Activated CD4-positive, CD25-positive, alpha-beta regulatory T cell treated with anti-CD3 and anti-CD28 coated beads, Interleukin-2, amount 50 U/mL, for 72 hours (primary cell): ENCODE measurements around the gene ATP1B3.
"Not testable (repeated sequence)": the region's sequence is repeated elsewhere in the genome, so short reads cannot be mapped to it uniquely, and the experiment has no call there.

Experiments used
- DNase-seq: peaks from one replicate; pipeline ENCODE4 v3.0.0; 2021

ATP1B3 gene

DNA sequence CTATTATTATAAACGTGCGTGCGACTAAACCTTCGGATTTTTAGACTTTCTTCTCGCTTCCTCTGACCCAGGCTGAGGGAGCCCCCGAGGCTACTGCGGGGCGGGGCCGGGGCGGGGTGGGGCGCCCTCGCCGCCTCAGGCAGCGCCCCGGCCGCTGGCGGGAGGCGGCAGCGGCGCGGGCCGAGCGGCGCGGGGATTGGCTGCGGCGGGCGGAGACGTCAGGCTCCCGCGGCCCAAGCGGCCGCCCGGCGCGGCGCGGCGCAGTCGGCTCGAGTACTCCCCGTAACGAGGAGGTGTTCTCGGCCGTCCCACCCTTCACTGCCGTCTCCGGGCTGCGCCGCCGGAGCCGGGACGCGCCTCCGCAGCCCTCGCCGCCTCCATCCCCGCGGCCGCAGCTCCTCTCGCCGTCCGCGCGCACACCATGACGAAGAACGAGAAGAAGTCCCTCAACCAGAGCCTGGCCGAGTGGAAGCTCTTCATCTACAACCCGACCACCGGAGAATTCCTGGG lies at the start of gene ATP1B3:
Gene ATP1B3 (plus strand): TSS at position 263 of the 510 bp plus-strand sequence. CDS start 159 bp downstream, at position 422.
- DNase-seq = peak; percentile 82

GRCh38 chr3:141828487-141828886 lies 48.0 kb upstream of the ATP1B3 start:
- no peak for DNase-seq

- DNase-seq = no peak
Observed at GRCh38 chr3:141828890-141829289, 47.6 kb upstream of the ATP1B3 start.

DNA sequence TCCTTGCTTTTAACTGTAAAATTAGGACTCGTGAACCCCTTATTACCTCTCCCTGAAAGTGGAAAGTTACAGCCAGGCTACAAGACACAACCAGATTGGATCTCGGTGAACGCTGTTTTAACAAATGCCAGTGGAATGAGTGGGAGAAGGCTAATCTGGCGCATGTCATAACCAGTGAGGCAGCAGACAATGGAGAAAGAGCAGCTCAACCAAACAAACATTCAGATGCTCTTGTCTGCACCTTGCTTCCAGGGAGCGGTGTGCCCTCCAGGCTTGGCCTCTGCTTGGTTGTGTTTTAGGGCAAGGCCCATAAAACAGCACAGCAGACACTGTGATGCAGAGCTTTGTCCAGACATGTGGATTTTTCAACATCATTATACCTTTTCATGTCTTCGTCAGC lies 45.9 kb upstream of the ATP1B3 start:
- no peak for DNase-seq

DNA sequence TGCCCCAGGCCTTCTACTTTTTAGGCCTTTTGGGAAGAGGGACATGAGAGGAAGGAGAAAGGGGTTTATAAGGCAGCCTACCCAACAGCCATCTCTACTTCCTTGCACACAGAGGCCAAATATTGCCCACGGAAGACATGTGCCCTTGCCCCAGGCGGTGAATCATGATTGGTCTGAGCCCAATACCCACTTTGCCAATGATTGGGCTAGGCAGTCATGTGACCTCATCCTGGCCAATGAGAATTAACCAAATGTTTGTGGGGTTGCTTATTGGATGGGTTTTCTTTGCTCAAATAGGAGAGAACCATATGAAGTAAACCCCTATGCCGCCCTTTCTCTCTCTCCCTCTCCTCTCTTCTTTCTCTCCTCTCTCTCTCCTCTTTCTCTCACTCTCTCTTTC lies 42.2 kb upstream of the ATP1B3 start:
- DNase-seq = no peak

DNA sequence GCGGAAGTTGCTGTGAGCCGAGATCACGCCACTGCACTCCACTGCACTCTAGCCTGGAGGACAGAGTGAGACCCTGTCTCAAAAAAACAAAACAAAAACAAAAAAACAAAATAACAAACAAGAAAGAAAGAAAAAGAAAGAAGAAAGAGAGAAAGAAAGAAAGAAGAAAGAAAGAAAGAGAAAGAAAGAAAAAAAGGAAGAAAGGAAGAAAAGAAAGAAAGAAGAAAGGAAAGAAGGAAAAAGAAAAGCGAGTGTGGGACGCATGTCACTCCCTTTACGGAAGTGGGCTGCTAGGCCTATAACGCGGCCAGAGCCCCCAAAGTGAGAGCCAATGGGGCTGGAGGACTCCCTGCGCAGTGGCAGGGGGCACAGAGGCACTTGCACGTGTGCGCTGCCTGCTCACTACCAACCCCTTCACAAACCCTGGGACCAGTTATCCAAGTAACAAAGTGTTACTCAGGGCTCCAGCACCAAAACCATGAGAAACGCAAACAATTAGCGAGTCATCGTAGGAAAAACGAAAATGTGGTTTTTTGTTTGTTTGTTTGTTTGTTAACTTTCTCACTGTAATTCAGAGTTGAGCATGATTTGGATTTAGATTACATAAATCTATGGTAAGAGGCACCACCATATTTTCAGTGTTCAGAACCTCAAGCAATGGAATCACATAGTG lies 40.8 kb upstream of the ATP1B3 start:
- no peak for DNase-seq

DNA sequence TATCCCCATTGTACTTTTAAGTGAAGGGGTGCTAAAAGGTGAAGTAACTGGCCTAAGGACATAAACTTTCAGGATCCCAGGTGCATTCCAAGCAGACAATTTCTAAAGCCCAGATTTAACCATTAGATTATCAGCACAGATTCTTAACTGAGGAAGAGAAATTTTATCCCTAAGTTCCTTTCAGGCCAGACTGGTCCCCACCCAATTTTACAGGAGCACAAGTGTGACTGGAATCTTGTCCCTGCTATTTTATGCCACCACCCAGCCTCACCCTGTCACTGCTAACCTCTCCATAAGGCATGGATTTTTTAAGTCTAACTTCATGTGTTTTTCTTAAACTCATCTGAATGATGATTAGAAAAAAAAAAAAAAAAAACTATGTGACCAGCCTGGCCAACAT lies 37.1 kb upstream of the ATP1B3 start:
- DNase-seq = no peak

DNA sequence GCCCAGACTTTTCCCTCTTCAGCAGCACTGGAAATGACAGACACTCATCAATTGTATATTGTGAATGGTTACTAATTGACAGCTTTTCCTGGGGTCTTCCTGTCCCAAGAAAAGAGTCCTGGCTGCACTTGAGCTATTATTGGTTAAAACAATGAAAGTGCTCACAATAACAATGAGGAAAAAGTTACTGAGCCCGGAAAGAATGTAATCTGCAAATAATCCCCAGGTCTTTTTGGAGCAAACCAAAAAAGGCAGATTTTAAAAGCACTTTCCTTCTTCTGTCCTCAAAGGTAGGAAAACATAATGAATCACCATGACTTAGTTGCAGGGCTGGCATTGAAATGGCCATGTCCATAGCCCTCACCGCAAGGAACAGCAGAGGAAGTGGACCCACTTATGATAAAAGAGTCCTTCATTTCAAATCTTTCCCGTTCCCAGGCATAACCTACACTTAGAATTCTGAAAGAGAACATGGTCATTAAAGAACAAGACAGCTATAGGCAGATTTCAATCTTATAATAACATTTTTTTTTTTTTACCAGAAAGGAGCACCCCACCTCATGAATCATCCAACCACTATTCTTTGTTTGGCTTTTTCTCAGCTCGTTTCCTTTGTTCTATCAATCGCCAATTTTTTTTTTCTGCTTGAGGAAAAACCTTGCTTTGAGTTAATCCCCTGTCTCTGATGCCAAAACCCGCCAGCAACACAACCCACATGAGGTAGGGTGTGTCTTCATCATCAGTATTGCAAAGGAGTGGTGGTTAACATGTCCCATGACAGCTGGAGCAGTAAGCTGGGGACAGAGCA lies 35.5 kb upstream of the ATP1B3 start:
- DNase-seq = no peak

DNA sequence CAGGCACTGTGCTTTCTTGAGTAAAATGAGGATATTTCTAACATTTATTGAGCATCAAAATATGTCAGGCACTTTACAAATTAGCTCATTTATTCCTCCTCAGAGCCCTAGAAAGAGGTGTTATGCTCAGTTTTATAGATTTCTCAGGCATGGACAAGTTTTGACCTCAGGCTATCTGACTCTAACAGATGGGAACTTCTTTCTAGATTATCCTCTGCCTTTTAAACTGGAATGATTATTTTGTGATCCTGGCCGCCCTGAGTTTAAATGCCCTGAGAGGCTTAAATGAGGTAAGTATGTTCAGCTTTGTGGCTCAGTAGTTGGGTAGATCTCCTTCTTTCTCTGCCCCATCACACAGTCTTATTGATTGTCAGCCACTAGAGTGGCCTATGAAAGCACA lies 32.3 kb upstream of the ATP1B3 start:
- DNase-seq = no peak

DNA sequence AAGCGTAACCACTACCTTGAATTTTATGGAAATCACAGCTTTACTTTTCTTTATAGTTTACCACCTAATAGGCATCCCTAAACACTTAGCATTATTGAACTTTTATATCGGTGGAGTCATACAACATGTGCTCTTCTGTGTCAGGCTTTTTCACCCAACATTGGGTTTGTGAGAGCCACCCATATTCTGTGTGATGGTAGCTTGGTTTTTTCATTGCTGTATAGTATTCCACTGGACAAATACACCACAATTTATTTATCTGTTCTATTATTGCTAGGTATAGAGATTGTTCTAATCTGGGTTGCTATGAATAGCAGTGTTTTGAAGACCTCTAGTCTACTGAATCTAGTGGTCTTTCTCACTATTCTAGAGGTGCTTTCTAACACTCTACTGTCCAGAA lies 31.6 kb upstream of the ATP1B3 start:
- no peak for DNase-seq

- DNase-seq = no peak
Observed at GRCh38 chr3:141845407-141846049, 30.9 kb upstream of the ATP1B3 start.

DNA sequence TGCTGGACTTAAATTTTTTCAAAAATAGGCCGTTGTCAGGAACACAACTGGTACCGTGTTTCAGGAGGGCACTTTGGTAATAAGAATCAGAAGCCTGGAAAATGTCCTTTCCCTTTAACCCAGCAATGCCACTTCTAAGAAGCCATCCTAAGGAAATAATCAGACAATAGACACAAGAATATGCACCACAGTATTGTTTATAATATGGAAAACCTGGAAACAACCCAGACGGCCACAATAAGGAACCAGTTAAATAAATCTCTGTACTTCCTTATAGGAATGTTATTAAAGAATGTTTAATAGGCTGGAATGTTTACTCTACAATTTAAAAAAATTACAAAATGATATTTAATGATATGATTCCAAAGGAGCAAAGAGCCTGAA lies 30.4 kb upstream of the ATP1B3 start:
- no peak for DNase-seq

DNA sequence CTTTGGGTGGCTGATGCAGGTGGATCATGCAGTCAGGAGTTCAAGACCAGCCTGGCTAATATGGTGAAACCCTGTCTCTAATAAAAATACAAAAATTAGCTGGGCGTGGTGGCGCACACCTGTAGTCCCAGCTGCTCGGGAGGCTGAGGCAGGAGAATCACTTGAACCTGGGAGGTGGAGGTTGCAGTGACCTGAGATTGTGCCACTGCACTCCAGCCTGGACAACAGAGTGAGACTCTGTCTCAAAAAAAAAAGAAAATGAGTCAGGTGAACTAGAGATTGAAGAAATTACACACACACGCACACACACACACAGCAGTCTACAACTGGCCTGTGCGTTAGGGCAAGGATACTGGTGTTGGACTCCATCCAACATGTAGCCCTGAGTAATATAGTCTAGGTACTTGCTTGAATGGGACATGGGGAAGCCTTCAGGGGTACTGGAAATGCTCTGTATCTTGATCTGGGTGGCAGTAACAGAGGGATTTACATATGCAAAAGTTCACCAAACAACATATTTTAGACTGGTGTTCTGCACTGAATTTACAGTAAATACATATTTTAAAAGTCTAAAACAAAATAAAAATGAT lies 28.2 kb upstream of the ATP1B3 start:
- not testable (repeated sequence) for DNase-seq

GRCh38 chr3:141849056-141849815 lies 27.2 kb upstream of the ATP1B3 start:
- DNase-seq = no peak

- DNase-seq = no peak
Observed at GRCh38 chr3:141851411-141851810, 25.0 kb upstream of the ATP1B3 start.

- no peak for DNase-seq
Observed at GRCh38 chr3:141853081-141853601, 23.3 kb upstream of the ATP1B3 start.

DNA sequence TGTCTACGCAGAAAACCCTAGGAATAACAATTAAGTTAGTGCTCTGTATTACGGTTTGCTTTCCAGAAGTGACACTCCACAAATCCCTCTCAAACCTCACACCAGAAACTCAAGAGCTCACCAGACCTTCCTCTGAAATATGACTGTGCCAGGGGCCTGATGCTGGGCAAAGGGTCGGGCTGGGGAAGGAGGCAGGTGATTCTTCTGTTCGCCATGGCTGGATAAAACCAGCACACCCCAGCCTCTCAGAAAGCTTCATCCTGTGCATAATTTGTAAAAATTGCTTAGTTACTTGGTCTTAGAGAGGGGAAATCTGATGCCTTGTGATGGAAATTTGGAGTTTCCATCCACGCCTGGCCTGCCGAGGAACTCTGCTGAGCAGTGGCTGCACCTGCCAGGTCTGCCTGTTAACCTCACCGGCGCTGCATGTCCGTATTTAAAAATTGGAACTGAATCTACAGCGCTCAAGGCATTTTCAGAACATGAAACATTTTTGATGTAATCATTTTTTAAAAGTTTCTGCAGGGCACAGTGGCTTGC lies 22.7 kb upstream of the ATP1B3 start:
- DNase-seq = no peak

GRCh38 chr3:141854599-141854998 lies 21.8 kb upstream of the ATP1B3 start:
- DNase-seq = no peak

DNA sequence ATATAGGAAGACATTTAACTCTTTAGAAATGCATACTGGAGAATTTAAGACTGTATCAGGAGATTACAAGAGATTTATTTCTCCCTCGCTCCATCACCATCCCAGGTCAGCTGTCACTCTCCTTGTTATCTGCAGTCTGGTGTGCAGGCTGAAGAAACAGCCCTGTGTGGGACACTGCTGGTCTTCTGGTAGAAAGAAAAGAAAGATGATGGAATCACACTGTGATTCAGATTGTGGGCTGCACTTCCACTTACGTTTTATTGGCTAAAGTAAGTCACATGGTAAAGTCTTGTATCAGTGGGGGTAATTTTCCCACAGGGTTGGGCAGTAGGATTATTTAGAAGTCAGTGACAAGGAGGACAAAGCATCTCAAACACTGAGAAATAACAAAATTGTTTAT lies 18.1 kb upstream of the ATP1B3 start:
- no peak for DNase-seq

- no peak for DNase-seq
Observed at GRCh38 chr3:141859651-141860050, 16.8 kb upstream of the ATP1B3 start.

DNA sequence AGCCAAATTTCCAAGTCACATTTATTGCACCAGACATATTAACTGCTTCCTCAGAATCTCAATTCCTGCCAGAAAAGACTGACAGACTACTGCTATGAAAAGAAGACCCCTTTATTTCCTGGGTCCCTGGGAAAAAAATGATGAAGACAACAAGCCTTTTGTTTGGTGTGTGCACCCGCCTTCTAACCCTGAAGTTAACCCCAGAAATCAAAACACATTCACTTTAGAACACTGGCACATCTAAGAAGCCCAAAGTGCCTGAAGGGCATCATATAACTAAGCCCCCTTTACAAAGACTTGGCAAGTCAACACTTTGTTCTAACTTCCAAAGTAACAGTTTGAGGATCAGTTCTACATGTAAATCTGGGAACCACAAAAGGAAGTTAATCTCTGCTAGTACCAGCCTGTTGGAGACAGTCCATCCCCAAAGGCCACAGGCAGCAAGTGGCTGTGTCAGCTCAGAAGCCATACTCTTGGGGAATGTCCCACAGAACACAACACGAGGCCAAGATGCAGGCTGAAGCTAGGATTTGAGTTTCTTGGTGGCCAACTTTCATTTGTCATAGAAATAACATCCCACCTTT lies 16.3 kb upstream of the ATP1B3 start:
- DNase-seq = no peak
